Osteoblast (primary cell): ENCODE measurements around the gene SF3B5. TPM values are rescaled to one million over a fixed set of nuclear protein-coding genes. Genes with fewer than 3 reads are reported as not detected.

ENCODE experiments used
- DNase-seq: peaks from one replicate; pipeline ENCODE4 v3.0.0; 2011; ENCODE audit warnings: low spot score, mixed read lengths; ENCODE audit not compliant: insufficient read length; ENCODE audit errors: missing footprints
- H2AFZ ChIP-seq: 2 replicates; pipeline ENCODE4 v1.6.0; 2011; ENCODE audit warnings: mild to moderate bottlenecking, low read length
- H3K27ac ChIP-seq: 2 replicates; pipeline ENCODE4 v1.5.1; 2011; ENCODE audit warnings: mild to moderate bottlenecking, low read depth, low read length, moderate library complexity
- H3K27me3 ChIP-seq: 2 replicates; pipeline ENCODE4 v1.6.0; 2012; ENCODE audit warnings: mild to moderate bottlenecking, control low read depth, inconsistent platforms, low read length, moderate library complexity; ENCODE audit not compliant: insufficient read depth
- H3K36me3 ChIP-seq: 2 replicates; pipeline ENCODE4 v1.5.1; 2011; ENCODE audit warnings: mild to moderate bottlenecking, low read length, control low read depth, moderate library complexity; ENCODE audit not compliant: insufficient read depth
- H3K4me1 ChIP-seq: 2 replicates; pipeline ENCODE4 v1.5.1; 2011; ENCODE audit warnings: mild to moderate bottlenecking, low read length, control low read depth, moderate library complexity; ENCODE audit not compliant: insufficient read depth
- H3K4me2 ChIP-seq: 2 replicates; pipeline ENCODE4 v1.6.0; 2011; ENCODE audit warnings: mild to moderate bottlenecking, low read length; ENCODE audit not compliant: insufficient read depth
- H3K4me3 ChIP-seq: fragments of 200-600 bp; sonication (generic); 3 replicates; pipeline ENCODE4 v1.5.1; 2012; ENCODE audit warnings: mild to moderate bottlenecking, low read length, inconsistent platforms; ENCODE audit not compliant: insufficient read depth
- H3K79me2 ChIP-seq: 2 replicates; pipeline ENCODE4 v1.6.0; 2012; ENCODE audit warnings: mild to moderate bottlenecking, low read length, control low read depth, inconsistent platforms; ENCODE audit not compliant: insufficient read depth
- H3K9me3 ChIP-seq: 2 replicates; pipeline ENCODE4 v1.5.1; 2011; ENCODE audit warnings: low read depth, low read length, control low read depth
- H4K20me1 ChIP-seq: 2 replicates; pipeline ENCODE4 v1.6.0; 2012; ENCODE audit warnings: mild to moderate bottlenecking, low read length, control low read depth; ENCODE audit not compliant: insufficient read depth
- total RNA-seq: library from RNA; depleted of rRNA; stranded (reverse); fragments of >200 nt; gene quantifications from 2 replicates; pipeline ENCODE4 v1.2.3, GENCODE V29; 2012
- TF ChIP-seq, protein P1 (sequence below): IDR thresholded peaks from 2 replicates; pipeline ENCODE4 v1.5.1; 2011; ENCODE audit warnings: mild to moderate bottlenecking, low read depth, low read length, moderate library complexity; ENCODE audit errors: extremely low read depth

SF3B5 gene
- total RNA-seq, 1 donor: 78.9 TPM

DNA sequence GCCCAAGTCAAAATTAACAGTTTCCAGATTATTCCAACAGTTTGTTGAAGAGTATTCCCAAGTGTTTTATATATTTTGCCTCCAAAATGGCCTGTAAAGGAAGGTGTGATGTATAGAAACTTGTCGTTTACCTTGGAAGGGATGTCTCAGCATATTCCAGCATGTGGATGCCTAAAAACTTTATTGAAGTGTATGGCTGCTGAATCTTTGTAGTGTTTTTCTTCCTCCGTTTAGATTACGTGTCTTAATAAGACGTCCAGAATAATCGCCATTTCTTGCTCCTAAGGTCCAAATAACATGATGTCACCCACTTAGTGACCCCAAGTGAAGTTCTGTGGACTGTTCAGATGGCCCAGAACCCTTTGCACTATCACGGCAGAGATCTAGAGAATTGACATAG, 18.0 kb upstream of the SF3B5 start:
- Histone ChIP-seq H3K79me2 (no peaks in the 10 kb centered on the region), H3K27me3 (no peaks in the 10 kb centered on the region), H4K20me1 (no peaks in the 10 kb centered on the region), H3K4me2 (no peak overlapping the region), H3K9me3 (no peaks in the 10 kb centered on the region), H3K36me3 (no peaks in the 10 kb centered on the region), H3K27ac (no peak overlapping the region), H2AFZ (no peak overlapping the region), H3K4me3 (no peak overlapping the region), H3K4me1 (no peaks in the 10 kb centered on the region)
- TF ChIP-seq, protein P1, sequence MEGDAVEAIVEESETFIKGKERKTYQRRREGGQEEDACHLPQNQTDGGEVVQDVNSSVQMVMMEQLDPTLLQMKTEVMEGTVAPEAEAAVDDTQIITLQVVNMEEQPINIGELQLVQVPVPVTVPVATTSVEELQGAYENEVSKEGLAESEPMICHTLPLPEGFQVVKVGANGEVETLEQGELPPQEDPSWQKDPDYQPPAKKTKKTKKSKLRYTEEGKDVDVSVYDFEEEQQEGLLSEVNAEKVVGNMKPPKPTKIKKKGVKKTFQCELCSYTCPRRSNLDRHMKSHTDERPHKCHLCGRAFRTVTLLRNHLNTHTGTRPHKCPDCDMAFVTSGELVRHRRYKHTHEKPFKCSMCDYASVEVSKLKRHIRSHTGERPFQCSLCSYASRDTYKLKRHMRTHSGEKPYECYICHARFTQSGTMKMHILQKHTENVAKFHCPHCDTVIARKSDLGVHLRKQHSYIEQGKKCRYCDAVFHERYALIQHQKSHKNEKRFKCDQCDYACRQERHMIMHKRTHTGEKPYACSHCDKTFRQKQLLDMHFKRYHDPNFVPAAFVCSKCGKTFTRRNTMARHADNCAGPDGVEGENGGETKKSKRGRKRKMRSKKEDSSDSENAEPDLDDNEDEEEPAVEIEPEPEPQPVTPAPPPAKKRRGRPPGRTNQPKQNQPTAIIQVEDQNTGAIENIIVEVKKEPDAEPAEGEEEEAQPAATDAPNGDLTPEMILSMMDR: no peak
- peak; percentile 6 for DNase-seq

DNA sequence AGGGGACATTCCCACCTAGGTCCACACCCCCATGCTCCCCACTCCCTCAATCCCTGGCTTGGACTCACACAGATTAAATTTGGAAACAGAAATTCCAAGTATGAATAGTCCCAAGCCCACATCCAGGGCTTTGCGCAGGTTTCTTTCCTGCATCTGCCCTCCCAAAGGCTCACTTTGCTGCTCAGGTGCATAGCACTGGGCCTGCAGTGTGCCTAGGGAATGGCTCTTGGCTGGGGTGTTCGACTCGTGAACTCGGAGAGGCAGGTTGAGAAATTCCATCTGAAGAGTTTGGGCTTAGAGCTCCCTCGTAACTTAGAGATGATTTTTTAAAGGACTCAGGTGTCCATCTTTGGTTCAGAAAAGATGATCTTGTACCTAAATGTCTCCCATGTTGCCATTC, 14.8 kb upstream of the SF3B5 start:
- Histone ChIP-seq H3K9me3 (no peaks in the 10 kb centered on the region), H3K4me3 (no peak overlapping the region), H3K27me3 (no peaks in the 10 kb centered on the region), H2AFZ (no peak overlapping the region), H3K36me3 (no peaks in the 10 kb centered on the region), H3K4me1 (no peaks in the 10 kb centered on the region), H3K4me2 (no peak overlapping the region), H3K27ac (no peak overlapping the region), H3K79me2 (no peaks in the 10 kb centered on the region), H4K20me1 (no peaks in the 10 kb centered on the region)
- DNase-seq: no peak
- TF ChIP-seq, protein P1: no peak

DNA sequence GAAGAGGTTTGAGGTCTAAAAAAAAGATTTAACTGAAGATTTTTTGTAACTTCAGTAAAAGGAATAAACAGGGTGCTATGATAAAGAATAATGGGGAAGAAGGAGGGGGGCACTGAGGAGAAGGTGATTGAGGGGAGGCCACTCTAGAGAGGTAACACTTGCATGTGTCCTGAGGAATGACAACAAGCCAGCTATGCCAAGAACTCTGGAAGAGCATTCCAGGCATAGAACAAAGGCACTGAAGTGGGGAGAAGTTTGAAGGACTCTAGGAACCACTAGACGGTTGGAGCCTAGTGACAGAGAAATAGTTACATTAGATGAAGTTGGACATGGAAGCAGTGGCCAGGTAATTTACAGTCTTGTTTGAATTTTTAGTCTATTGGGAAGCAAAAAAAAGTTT, 10.8 kb upstream of the SF3B5 start:
- Histone ChIP-seq H4K20me1 (no peaks in the 10 kb centered on the region), H3K4me3 (no peak overlapping the region), H3K79me2 (no peaks in the 10 kb centered on the region), H3K36me3 (no peaks in the 10 kb centered on the region), H3K27me3 (no peaks in the 10 kb centered on the region), H3K4me2 (no peak overlapping the region), H3K4me1 (no peaks in the 10 kb centered on the region), H3K9me3 (no peaks in the 10 kb centered on the region), H3K27ac (no peak overlapping the region), H2AFZ (no peak overlapping the region)
- TF ChIP-seq, protein P1: no peak
- DNase-seq: no peak

- Histone ChIP-seq H3K27ac (no peak overlapping the region), H3K4me1 (no peaks in the 10 kb centered on the region), H3K79me2 (no peaks in the 10 kb centered on the region), H2AFZ (no peak overlapping the region), H3K4me2 (no peak overlapping the region), H3K36me3 (no peaks in the 10 kb centered on the region), H3K4me3 (no peak overlapping the region), H4K20me1 (no peaks in the 10 kb centered on the region), H3K27me3 (no peaks in the 10 kb centered on the region), H3K9me3 (no peaks in the 10 kb centered on the region)
- TF ChIP-seq, protein P1: peak; percentile 70
- peak; percentile 79 for DNase-seq
Measured at GRCh38 chr6:144104898-144105487, 9.6 kb upstream of the SF3B5 start.
